NCI-H345 treated with DMSO at 0.1 percent for 48 hours (cell line): ENCODE results near the gene FAM222A.

Experiments used
- DNase-seq: peaks from one replicate; lab custom pipeline; 2025; ENCODE audit not compliant: unreplicated experiment; lab: John Stamatoyannopoulos, UW

FAM222A gene

GRCh38 chr12:109795023-109795422, 81.4 kb downstream of the FAM222A start:
- DNase-seq, result no peak

GRCh38 chr12:109796057-109796456, 82.4 kb downstream of the FAM222A start:
- DNase-seq, result no peak

GRCh38 chr12:109797905-109798669, 84.5 kb downstream of the FAM222A start:
- no peak for DNase-seq

- no peak for DNase-seq
Measured at GRCh38 chr12:109798691-109799090, 85.1 kb downstream of the FAM222A start.

GRCh38 chr12:109800536-109800935, 86.9 kb downstream of the FAM222A start:
- no peak for DNase-seq

GRCh38 chr12:109802828-109803227, 89.2 kb downstream of the FAM222A start:
- no peak for DNase-seq

- DNase-seq, result no peak
Measured at GRCh38 chr12:109803678-109804077, 90.1 kb downstream of the FAM222A start.

- peak; percentile 61 for DNase-seq
Measured at GRCh38 chr12:109804820-109805761, 91.5 kb downstream of the FAM222A start.

GRCh38 chr12:109807954-109808643, 94.5 kb downstream of the FAM222A start:
- DNase-seq, result no peak

GRCh38 chr12:109808876-109809646, 95.4 kb downstream of the FAM222A start:
- DNase-seq, result no peak

GRCh38 chr12:109810954-109811623, 97.5 kb downstream of the FAM222A start:
- DNase-seq, result no peak

- no peak for DNase-seq
Measured at GRCh38 chr12:109811624-109811995, 98.0 kb downstream of the FAM222A start.

- DNase-seq, result no peak
Measured at GRCh38 chr12:109813810-109814416, 100.3 kb downstream of the FAM222A start.

GRCh38 chr12:109814600-109815150, 101.0 kb downstream of the FAM222A start:
- DNase-seq, result no peak

- DNase-seq, result no peak
Measured at GRCh38 chr12:109815225-109815624, 101.6 kb downstream of the FAM222A start.

- no peak for DNase-seq
Measured at GRCh38 chr12:109815757-109816617, 102.4 kb downstream of the FAM222A start.

GRCh38 chr12:109816870-109817269, 103.2 kb downstream of the FAM222A start:
- no peak for DNase-seq

GRCh38 chr12:109817627-109818231, 104.1 kb downstream of the FAM222A start:
- DNase-seq, result no peak
